ENCODE measurements around the gene ZFR2.
A peak's percentile ranks its signal among the peaks of the same experiment; 100 is the strongest.

The ZFR2 gene

DNA sequence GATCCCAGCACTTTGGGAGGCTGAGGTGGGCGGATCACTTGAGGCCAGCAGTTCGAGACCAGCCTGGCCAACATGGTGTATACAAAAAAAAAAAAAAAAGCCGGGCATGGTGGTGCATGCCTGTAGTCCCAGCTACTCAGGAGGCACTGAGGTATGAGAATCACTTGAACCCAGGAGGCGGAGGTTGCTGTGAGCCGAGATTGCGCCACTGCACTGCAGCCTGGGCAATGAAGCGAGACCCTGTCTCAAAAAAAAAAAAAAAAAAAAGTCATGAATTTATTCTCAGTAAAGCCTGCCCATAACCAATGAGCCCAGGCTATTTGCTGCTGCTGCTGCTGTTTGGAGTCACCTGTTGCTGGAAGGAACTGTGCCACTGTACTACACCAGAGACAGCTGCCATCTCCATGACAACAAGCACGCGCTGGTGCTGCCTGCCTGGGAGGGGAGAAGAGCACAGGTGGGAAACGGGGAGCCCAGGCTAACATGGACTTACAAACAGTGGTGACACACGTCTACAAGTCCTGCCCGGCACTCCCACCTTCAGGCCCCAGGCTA is 11.3 kb downstream of the ZFR2 start:
- TF ChIP-seq, protein P1, sequence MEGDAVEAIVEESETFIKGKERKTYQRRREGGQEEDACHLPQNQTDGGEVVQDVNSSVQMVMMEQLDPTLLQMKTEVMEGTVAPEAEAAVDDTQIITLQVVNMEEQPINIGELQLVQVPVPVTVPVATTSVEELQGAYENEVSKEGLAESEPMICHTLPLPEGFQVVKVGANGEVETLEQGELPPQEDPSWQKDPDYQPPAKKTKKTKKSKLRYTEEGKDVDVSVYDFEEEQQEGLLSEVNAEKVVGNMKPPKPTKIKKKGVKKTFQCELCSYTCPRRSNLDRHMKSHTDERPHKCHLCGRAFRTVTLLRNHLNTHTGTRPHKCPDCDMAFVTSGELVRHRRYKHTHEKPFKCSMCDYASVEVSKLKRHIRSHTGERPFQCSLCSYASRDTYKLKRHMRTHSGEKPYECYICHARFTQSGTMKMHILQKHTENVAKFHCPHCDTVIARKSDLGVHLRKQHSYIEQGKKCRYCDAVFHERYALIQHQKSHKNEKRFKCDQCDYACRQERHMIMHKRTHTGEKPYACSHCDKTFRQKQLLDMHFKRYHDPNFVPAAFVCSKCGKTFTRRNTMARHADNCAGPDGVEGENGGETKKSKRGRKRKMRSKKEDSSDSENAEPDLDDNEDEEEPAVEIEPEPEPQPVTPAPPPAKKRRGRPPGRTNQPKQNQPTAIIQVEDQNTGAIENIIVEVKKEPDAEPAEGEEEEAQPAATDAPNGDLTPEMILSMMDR (IDR thresholded peaks at IDR 0.05; ENCODE audit: borderline replicate concordance, insufficient read depth, low read depth, low read length) = no peak
- no peak overlapping the region for H3K4me3 ChIP-seq (ENCODE audit: low read depth, low read length)

DNA sequence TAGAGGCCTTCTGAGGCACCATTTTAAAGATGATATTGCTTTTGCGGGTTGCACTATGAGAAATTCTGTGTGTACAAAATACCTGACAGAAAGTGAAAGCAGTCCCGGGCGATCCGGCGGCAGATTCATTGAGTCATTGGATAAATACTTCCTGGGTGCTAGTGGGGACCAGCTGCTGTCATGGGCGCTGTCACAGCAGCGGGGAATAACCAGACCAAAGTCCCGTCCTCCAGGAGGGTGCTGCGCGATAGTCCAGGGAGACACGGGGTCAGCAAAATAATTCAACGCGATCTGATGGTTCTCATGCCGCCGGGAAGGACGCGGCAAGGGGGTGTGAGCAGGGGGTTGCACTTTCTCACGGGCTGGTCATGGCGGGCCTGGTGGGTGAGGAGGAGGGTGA is 13.5 kb downstream of the ZFR2 start:
- no peak overlapping the region for H3K4me3 ChIP-seq (ENCODE audit: low read depth, low read length)
- TF ChIP-seq, protein P1 (IDR thresholded peaks at IDR 0.05; ENCODE audit: borderline replicate concordance, insufficient read depth, low read depth, low read length) = no peak

DNA sequence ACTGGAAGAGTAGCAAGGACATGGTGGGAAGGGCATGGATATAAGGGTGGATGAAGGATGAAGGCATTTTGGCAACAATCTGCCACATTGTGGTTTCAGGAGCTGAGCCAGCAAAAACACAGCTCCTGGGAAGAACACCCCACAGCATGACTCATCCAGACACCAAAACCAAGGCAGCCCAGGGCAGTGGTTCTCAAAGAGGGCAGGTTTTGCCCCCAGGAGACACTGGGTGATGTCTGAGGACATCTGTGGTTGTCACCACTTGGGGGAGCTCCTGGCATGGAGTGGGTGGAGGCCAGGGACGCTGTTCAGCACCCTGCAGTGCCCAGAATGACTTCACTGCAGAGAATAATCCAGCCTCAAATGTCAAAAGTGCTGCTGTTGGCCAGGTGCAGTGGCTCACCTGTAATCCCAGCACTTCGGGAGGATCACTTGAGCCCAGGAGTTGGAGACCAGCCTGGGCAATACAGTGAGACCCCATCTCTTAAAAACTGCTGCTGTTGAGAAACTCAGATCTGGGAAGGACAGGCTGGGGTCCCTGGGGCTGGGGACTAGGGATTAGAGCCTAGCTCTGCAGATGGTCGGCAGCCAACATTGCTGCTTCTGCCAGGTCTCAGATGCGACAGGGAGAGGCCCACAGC is 16.1 kb downstream of the ZFR2 start:
- H3K4me3 ChIP-seq (ENCODE audit: low read depth, low read length) = no peak overlapping the region
- TF ChIP-seq, protein P1 (IDR thresholded peaks at IDR 0.05; ENCODE audit: borderline replicate concordance, insufficient read depth, low read depth, low read length) = peak; percentile 42

DNA sequence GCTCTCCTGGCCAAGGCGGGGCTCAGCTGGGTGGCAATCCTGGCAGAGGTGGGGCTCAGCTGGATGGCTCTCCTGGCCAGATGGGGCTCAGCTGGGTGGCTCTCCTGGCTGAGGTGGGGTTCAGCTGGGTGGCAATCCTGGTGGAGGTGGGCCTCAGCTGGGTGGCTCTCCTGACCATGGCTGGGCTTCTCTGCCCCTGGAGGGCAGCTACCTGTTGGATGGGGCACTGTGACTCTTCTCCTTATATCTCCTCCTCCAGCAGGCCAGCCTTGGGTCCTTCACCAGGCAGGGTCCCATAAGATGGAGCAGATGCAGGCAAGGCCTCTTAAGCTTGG is 16.7 kb downstream of the ZFR2 start:
- TF ChIP-seq, protein P1 (IDR thresholded peaks at IDR 0.05; ENCODE audit: borderline replicate concordance, insufficient read depth, low read depth, low read length) = no peak
- no peak overlapping the region for H3K4me3 ChIP-seq (ENCODE audit: low read depth, low read length)

DNA sequence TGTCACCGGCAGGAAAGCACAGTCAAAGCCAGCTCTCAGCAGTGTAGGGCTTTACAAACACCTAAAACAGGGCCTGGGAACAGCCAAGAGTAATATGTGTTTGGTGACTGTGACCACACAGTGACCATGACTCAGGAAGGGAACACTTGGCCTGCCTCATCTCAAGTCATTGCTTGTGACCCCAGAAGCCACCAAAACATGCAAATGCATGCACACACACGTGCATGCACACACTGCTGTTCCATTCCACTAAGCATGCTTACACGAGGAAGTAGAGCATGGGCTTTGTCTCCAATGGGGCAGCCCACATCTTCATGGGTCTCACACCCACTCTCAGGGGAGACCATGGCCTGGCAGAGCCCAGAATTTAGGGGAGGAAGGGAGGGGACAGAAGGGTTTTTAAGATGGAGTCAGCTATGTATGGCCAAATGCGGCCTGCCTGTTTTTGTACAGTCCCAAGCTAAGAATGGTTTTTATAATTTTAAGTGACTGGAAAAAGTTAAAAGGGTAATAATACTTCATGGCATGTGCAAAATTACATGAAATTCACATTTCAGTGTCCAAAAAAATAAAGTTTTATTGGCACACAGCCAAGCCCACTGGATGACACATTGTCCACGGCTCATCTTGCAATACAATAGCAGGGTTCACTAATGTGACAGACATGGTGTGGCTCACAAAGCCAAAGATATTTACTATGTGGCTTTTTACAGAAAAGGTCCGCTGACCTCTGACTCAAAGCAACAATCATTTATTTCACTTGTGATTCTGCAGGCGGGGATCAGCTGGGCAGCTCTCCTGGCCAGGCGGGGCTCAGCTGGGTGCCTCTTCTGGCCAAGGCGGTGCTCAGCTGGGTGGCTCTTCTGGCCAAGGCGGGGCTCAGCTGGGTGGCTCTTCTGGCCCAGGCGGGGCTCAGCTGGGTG is 17.3 kb downstream of the ZFR2 start:
- H3K4me3 ChIP-seq (ENCODE audit: low read depth, low read length) = no peak overlapping the region
- TF ChIP-seq, protein P1 (IDR thresholded peaks at IDR 0.05; ENCODE audit: borderline replicate concordance, insufficient read depth, low read depth, low read length) = no peak

DNA sequence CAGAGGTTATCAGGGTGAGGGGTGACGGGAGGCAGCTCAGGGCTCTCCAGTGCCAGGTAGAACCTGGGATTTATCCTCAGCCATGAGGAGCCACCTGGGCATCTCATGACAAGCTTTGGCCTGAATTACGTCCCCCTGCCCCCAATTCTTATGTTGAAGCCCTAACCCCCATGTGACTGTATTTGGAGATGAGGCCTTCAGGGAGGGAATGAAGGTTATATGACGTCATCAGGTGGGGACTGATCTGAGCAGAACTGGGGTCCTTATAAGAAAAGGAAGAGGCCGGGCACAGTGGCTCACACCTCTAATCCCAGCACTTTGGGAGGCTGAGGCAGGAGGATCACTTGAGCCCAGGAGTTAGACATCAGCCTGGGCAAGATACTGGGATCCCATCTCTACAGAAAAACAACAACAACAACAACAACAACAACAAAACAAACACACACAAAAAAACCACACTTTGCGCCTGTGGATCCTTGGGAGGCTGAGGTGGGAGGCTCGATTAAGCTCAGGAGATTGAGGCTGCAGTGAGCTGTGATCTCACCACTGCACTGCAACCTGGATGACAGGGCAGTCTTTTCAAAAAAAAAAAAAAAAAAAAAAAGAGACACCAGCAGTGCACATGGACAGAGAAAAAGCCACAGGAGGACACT is 18.4 kb downstream of the ZFR2 start:
- H3K4me3 ChIP-seq (ENCODE audit: low read depth, low read length) = no peak overlapping the region
- TF ChIP-seq, protein P1 (IDR thresholded peaks at IDR 0.05; ENCODE audit: borderline replicate concordance, insufficient read depth, low read depth, low read length) = no peak
